ENCODE results near the gene GAPVD1. TPM values are rescaled to one million over a fixed set of nuclear protein-coding genes. Genes with fewer than 3 reads are reported as not detected.
A peak's percentile ranks its signal among the peaks of the same experiment; 100 is the strongest.

The GAPVD1 gene, protein sequence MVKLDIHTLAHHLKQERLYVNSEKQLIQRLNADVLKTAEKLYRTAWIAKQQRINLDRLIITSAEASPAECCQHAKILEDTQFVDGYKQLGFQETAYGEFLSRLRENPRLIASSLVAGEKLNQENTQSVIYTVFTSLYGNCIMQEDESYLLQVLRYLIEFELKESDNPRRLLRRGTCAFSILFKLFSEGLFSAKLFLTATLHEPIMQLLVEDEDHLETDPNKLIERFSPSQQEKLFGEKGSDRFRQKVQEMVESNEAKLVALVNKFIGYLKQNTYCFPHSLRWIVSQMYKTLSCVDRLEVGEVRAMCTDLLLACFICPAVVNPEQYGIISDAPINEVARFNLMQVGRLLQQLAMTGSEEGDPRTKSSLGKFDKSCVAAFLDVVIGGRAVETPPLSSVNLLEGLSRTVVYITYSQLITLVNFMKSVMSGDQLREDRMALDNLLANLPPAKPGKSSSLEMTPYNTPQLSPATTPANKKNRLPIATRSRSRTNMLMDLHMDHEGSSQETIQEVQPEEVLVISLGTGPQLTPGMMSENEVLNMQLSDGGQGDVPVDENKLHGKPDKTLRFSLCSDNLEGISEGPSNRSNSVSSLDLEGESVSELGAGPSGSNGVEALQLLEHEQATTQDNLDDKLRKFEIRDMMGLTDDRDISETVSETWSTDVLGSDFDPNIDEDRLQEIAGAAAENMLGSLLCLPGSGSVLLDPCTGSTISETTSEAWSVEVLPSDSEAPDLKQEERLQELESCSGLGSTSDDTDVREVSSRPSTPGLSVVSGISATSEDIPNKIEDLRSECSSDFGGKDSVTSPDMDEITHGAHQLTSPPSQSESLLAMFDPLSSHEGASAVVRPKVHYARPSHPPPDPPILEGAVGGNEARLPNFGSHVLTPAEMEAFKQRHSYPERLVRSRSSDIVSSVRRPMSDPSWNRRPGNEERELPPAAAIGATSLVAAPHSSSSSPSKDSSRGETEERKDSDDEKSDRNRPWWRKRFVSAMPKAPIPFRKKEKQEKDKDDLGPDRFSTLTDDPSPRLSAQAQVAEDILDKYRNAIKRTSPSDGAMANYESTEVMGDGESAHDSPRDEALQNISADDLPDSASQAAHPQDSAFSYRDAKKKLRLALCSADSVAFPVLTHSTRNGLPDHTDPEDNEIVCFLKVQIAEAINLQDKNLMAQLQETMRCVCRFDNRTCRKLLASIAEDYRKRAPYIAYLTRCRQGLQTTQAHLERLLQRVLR (N-terminal part only)
- 100 to 1,000 TPM in 1 of 2 donors, 10 to 100 TPM in 1; 57.8 to 138 TPM for total RNA-seq
- polyA plus RNA-seq: 10 to 100 TPM; 10.6 to 12.6 TPM
- long read RNA-seq, donor 1, partial matches to known transcripts: 0 of 1 reads
- long read RNA-seq, donor 1, other reads (novel, unspliced or antisense): 0 of 1 reads
- long read RNA-seq, donor 2, partial matches to known transcripts: 0 of 1 reads
- long read RNA-seq, donor 2, other reads (novel, unspliced or antisense): 0 of 1 reads
- long read RNA-seq, donor 3, partial matches to known transcripts: 0 of 1 reads
- long read RNA-seq, donor 3, other reads (novel, unspliced or antisense): 0 of 1 reads
- long read RNA-seq, donor 4, partial matches to known transcripts: 0 of 1 reads
- long read RNA-seq, donor 4, other reads (novel, unspliced or antisense): 0 of 1 reads
- long read RNA-seq, donor 5, partial matches to known transcripts: 5 of 6 reads
- long read RNA-seq, donor 5, other reads (novel, unspliced or antisense): 0 of 6 reads

DNA sequence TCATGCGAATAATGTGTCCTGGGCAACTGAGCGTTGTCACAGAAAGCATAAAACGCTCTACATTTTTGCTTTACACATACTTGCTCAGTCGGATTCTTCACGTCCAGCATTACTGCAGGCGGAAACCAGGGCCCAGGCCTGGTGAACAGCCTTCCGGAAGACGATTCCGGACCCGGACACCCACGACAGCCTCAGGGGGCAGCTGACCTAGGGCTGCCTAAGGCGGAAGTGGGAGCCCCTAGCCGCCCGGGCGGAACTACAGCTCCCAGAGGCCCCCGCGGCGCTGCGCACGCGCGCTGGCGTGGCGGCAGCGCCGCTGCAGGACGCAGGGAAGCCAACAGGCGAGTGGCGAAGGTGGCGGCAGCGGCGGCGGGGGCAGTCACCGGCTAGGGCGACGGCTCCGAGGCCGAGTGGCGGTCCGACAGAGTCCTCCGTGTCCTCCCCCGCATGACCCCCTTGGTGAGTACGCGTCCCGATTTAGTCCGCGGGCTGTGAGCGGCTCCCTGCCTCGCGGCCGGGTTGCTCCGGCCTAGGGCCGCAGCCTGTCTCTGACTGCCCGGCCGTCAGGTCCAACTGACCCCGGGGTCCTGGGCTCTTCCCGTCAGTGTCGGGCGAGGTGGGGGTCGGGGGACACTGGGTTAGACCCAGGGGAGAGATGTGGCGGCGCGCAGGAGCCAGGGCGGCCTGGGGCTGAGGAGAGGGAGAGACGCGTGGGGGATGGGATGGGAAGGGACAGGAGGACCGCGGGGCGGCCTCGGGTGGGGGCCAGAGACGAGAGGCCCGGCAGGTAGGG is at the start of gene GAPVD1:
GAPVD1 (plus strand) TSS at position 326 of the 793 bp plus-strand sequence. CDS start 37,096 bp downstream, outside the sequence.
- Histone ChIP-seq H3K9ac (ENCODE audit: insufficient read depth in 1 of 2, low read length in 2 of 2) (peak within 1 kb of the TSS; percentile 58 to 91), H3K27me3 (ENCODE audit: control insufficient read depth in 3 of 3, insufficient read depth in 3 of 3, low read length in 2 of 3) (no peaks in the 10 kb centered on the region), H3K27ac (ENCODE audit: low read depth in 1 of 2, low read length in 1 of 2) (peak within 1 kb of the TSS; percentile 39 to 98), H3K36me3 (ENCODE audit: control insufficient read depth in 4 of 4, insufficient read depth in 4 of 4, low read length in 4 of 4) (peaks cover 0 to 6% (median 0%) of the 10 kb centered on the region in 4 donors), H3K4me1 (ENCODE audit: control insufficient read depth in 5 of 5, insufficient read depth in 5 of 5, low read length in 5 of 5) (peaks cover 0 to 5% (median 0%) of the 10 kb centered on the region in 5 donors), H3K9me3 (ENCODE audit: control insufficient read depth in 4 of 4, insufficient read depth in 3 of 4, low read length in 3 of 4) (no peaks in the 10 kb centered on the region), H3K4me3 (peak within 1 kb of the TSS; percentile 97)
- TF ChIP-seq, protein P1, sequence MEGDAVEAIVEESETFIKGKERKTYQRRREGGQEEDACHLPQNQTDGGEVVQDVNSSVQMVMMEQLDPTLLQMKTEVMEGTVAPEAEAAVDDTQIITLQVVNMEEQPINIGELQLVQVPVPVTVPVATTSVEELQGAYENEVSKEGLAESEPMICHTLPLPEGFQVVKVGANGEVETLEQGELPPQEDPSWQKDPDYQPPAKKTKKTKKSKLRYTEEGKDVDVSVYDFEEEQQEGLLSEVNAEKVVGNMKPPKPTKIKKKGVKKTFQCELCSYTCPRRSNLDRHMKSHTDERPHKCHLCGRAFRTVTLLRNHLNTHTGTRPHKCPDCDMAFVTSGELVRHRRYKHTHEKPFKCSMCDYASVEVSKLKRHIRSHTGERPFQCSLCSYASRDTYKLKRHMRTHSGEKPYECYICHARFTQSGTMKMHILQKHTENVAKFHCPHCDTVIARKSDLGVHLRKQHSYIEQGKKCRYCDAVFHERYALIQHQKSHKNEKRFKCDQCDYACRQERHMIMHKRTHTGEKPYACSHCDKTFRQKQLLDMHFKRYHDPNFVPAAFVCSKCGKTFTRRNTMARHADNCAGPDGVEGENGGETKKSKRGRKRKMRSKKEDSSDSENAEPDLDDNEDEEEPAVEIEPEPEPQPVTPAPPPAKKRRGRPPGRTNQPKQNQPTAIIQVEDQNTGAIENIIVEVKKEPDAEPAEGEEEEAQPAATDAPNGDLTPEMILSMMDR (IDR thresholded peaks at IDR 0.05; ENCODE audit: control extremely low read depth, extremely low read depth): peak; percentile 41
- peak; percentile 98 for ATAC-seq (ENCODE audit: insufficient read depth, low FRiP score)
- WGBS, 2 donors: 2% methylated on average over 54 to 72 of the region's 72 CpGs
- DNase-seq: peak; percentile 92 to 94 (median 94)

DNA sequence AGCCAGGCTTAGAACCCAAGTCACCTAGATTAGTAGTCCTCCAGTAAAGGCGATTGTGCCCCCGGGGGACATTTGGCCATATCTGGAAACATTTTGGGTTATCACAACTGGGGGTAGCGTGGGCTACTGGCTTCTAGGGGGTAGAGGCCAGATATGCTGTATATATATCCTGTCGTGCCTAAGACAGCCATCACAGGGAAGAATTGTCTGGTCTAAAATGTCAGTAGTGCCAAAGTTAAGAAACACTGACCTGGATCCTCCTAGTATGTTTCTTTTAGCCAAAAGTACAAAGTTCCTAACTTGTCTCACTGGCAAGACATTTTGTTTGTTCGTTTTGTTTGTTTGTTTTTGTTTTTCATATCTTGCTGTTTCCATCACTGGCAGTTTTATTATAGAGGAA is 47.4 kb upstream of the GAPVD1 start:
- TF ChIP-seq, protein P1 (IDR thresholded peaks at IDR 0.05; ENCODE audit: control extremely low read depth, extremely low read depth): no peak
- H3K27ac ChIP-seq (ENCODE audit: low read depth in 1 of 2, low read length in 1 of 2): no peak overlapping the region
- H3K9me3 ChIP-seq (ENCODE audit: control insufficient read depth in 4 of 4, insufficient read depth in 3 of 4, low read length in 3 of 4): no peaks in the 10 kb centered on the region
- peaks cover 3 to 16% (median 11%) of the 10 kb centered on the region in 4 donors for H3K36me3 ChIP-seq (ENCODE audit: control insufficient read depth in 4 of 4, insufficient read depth in 4 of 4, low read length in 4 of 4)
- DNase-seq (no peak), ATAC-seq (ENCODE audit: insufficient read depth, low FRiP score) (no peak)
- H3K4me3 ChIP-seq: no peak overlapping the region
- no peaks in the 10 kb centered on the region for H3K4me1 ChIP-seq (ENCODE audit: control insufficient read depth in 5 of 5, insufficient read depth in 5 of 5, low read length in 5 of 5)
- 86 to 88% methylated on average over 5 of the region's 5 CpGs for WGBS, 2 donors
- H3K27me3 ChIP-seq (ENCODE audit: control insufficient read depth in 3 of 3, insufficient read depth in 3 of 3, low read length in 2 of 3): no peaks in the 10 kb centered on the region
- no peak overlapping the region for H3K9ac ChIP-seq (ENCODE audit: insufficient read depth in 1 of 2, low read length in 2 of 2)
